ENCODE data around the gene MYRIP.

The MYRIP gene

DNA sequence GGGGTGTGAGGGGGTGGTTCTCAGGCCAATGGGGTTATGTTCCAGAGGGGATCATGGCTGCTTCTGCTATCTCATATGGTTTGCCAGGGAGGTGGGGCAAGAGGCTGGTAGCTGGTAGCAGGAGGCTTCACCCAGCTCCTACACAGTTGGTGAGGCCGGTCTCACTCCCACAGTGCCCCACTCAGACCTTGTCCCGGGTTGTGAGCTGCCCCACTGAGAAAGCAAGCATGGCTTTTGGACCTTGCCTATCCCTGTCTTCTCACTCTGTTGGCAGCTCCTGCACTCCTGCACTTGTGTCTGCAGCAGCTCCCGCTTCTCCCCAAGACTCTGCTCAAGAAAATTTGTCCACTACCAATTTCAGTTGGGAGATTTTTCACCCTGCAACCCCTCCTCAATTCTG lies 46.1 kb downstream of the MYRIP start:
- TF ChIP-seq, protein P1, sequence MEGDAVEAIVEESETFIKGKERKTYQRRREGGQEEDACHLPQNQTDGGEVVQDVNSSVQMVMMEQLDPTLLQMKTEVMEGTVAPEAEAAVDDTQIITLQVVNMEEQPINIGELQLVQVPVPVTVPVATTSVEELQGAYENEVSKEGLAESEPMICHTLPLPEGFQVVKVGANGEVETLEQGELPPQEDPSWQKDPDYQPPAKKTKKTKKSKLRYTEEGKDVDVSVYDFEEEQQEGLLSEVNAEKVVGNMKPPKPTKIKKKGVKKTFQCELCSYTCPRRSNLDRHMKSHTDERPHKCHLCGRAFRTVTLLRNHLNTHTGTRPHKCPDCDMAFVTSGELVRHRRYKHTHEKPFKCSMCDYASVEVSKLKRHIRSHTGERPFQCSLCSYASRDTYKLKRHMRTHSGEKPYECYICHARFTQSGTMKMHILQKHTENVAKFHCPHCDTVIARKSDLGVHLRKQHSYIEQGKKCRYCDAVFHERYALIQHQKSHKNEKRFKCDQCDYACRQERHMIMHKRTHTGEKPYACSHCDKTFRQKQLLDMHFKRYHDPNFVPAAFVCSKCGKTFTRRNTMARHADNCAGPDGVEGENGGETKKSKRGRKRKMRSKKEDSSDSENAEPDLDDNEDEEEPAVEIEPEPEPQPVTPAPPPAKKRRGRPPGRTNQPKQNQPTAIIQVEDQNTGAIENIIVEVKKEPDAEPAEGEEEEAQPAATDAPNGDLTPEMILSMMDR (IDR thresholded peaks at IDR 0.05; ENCODE audit: poor library complexity, severe bottlenecking), result no peak
- H3K36me3 ChIP-seq (ENCODE audit: low read depth), result no peaks in the 10 kb centered on the region
- no peak overlapping the region for H3K4me3 ChIP-seq (ENCODE audit: severe bottlenecking)
- DNase-seq (ENCODE audit: low spot score) (no peak), ATAC-seq (ENCODE audit: low read depth) (no peak)
- no peaks in the 10 kb centered on the region for H3K4me1 ChIP-seq (ENCODE audit: insufficient read depth, poor library complexity, severe bottlenecking)
- no peak overlapping the region for H3K27ac ChIP-seq (ENCODE audit: poor library complexity, severe bottlenecking)
- no peaks in the 10 kb centered on the region for H3K9me3 ChIP-seq (ENCODE audit: severe bottlenecking)
- no peaks in the 10 kb centered on the region for H3K27me3 ChIP-seq (ENCODE audit: insufficient read depth, poor library complexity, severe bottlenecking)

GRCh38 chr3:39869890-39870289 lies 60.5 kb downstream of the MYRIP start:
- DNase-seq (ENCODE audit: low spot score), result no peak
- TF ChIP-seq, protein P1 (IDR thresholded peaks at IDR 0.05; ENCODE audit: poor library complexity, severe bottlenecking), result no peak
- Histone ChIP-seq H3K4me1 (ENCODE audit: insufficient read depth, poor library complexity, severe bottlenecking) (no peaks in the 10 kb centered on the region), H3K9me3 (ENCODE audit: severe bottlenecking) (no peaks in the 10 kb centered on the region), H3K36me3 (ENCODE audit: low read depth) (no peaks in the 10 kb centered on the region), H3K27me3 (ENCODE audit: insufficient read depth, poor library complexity, severe bottlenecking) (no peaks in the 10 kb centered on the region), H3K4me3 (ENCODE audit: severe bottlenecking) (no peak overlapping the region), H3K27ac (ENCODE audit: poor library complexity, severe bottlenecking) (no peak overlapping the region)
- no peak for ATAC-seq (ENCODE audit: low read depth)

DNA sequence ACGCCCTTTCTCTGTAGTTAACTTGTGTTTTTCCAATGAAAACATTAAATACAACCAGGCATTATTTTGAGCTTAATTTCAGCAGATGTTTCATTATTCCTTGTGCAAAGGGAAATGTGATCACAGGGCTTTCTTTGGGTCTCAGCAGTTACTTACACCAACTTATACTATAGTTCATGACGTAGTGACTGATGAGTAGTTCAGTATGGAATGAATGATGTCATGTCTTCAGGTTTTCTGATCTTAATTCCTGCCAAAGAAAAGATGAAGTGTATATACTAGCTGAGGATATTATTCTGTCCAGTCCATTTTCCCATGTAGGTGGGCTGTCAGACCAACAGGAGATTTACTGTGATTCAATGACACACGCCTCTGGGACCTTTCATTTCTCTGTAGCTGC lies 61.3 kb downstream of the MYRIP start:
- no peaks in the 10 kb centered on the region for H3K36me3 ChIP-seq (ENCODE audit: low read depth)
- TF ChIP-seq, protein P1 (IDR thresholded peaks at IDR 0.05; ENCODE audit: poor library complexity, severe bottlenecking), result no peak
- H3K4me3 ChIP-seq (ENCODE audit: severe bottlenecking), result no peak overlapping the region
- no peaks in the 10 kb centered on the region for H3K4me1 ChIP-seq (ENCODE audit: insufficient read depth, poor library complexity, severe bottlenecking)
- no peak overlapping the region for H3K27ac ChIP-seq (ENCODE audit: poor library complexity, severe bottlenecking)
- H3K9me3 ChIP-seq (ENCODE audit: severe bottlenecking), result no peaks in the 10 kb centered on the region
- no peak for ATAC-seq (ENCODE audit: low read depth)
- no peak for DNase-seq (ENCODE audit: low spot score)
- no peaks in the 10 kb centered on the region for H3K27me3 ChIP-seq (ENCODE audit: insufficient read depth, poor library complexity, severe bottlenecking)

GRCh38 chr3:39879581-39879980 lies 70.2 kb downstream of the MYRIP start:
- ATAC-seq (ENCODE audit: low read depth) (no peak), DNase-seq (ENCODE audit: low spot score) (no peak)
- H3K4me3 ChIP-seq (ENCODE audit: severe bottlenecking), result no peak overlapping the region
- H3K27me3 ChIP-seq (ENCODE audit: insufficient read depth, poor library complexity, severe bottlenecking), result no peaks in the 10 kb centered on the region
- TF ChIP-seq, protein P1 (IDR thresholded peaks at IDR 0.05; ENCODE audit: poor library complexity, severe bottlenecking), result no peak
- H3K9me3 ChIP-seq (ENCODE audit: severe bottlenecking), result no peaks in the 10 kb centered on the region
- H3K36me3 ChIP-seq (ENCODE audit: low read depth), result no peaks in the 10 kb centered on the region
- no peaks in the 10 kb centered on the region for H3K4me1 ChIP-seq (ENCODE audit: insufficient read depth, poor library complexity, severe bottlenecking)
- no peak overlapping the region for H3K27ac ChIP-seq (ENCODE audit: poor library complexity, severe bottlenecking)

GRCh38 chr3:39882111-39882510 lies 72.7 kb downstream of the MYRIP start:
- TF ChIP-seq, protein P1 (IDR thresholded peaks at IDR 0.05; ENCODE audit: poor library complexity, severe bottlenecking), result no peak
- no peak for DNase-seq (ENCODE audit: low spot score)
- no peak for ATAC-seq (ENCODE audit: low read depth)
- no peak overlapping the region for H3K4me3 ChIP-seq (ENCODE audit: severe bottlenecking)
- no peaks in the 10 kb centered on the region for H3K9me3 ChIP-seq (ENCODE audit: severe bottlenecking)
- no peaks in the 10 kb centered on the region for H3K27me3 ChIP-seq (ENCODE audit: insufficient read depth, poor library complexity, severe bottlenecking)
- no peaks in the 10 kb centered on the region for H3K36me3 ChIP-seq (ENCODE audit: low read depth)
- no peak overlapping the region for H3K27ac ChIP-seq (ENCODE audit: poor library complexity, severe bottlenecking)
- H3K4me1 ChIP-seq (ENCODE audit: insufficient read depth, poor library complexity, severe bottlenecking), result no peaks in the 10 kb centered on the region
